K562 (cell line): ENCODE measurements around the gene FLII. TPM values are rescaled to one million over a fixed set of nuclear protein-coding genes. Genes with fewer than 3 reads are reported as not detected.

ENCODE experiments used
- ATAC-seq: fragments of 200-7000 bp; cut with Tn5 transposase; 3 replicates; pipeline ENCODE4 v1.9.1; 2020; ENCODE audit warnings: moderate library complexity
- BruUV-seq: library from RNA; stranded (reverse); fragments of 400-500 nt; replicated peaks from 2 replicates; lab custom pipeline; 2021; lab: Mats Ljungman, UMichigan
- CTCF ChIA-PET: fragments of 300-600 bp; formaldehyde crosslinking; extraction: SDS; loops from one replicate; lab custom pipeline; 2021; ENCODE audit warnings: low intra/inter-chr PET ratio; lab: Yijun Ruan, JAX
- POLR2A ChIA-PET: fragments of 300-600, 350-650 bp; sonication (Branson Sonifier 250); formaldehyde crosslinking; extraction: SDS; loops from one replicate; lab custom pipeline; 2021; ENCODE audit warnings: antibody characterized with exemption, inconsistent platforms; lab: Yijun Ruan, JAX
- DNase-seq, 4 experiments: peaks; one replicate each; pipeline versions ENCODE4 v3.0.0 to v3.0.0-alpha.2; 2011 to 2018; ENCODE audit warnings: low spot score in 3 of 4, mixed read lengths in 3 of 4; ENCODE audit errors: extremely low read depth in 1 of 4
- FAIRE-seq: peaks from 2 replicates; lab custom pipeline; 2011; peaks lifted over from hg19 to GRCh38; lab: Jason Lieb, UNC
- H2AFZ ChIP-seq: 2 replicates; pipeline ENCODE4 v1.6.0; 2011; ENCODE audit warnings: low read depth, low read length, control low read depth, inconsistent platforms
- H3K27ac ChIP-seq: fragments of 200-600 bp; 3 replicates; pipeline ENCODE4 v1.8.0; 2011; ENCODE audit warnings: low read depth, mild to moderate bottlenecking, control low read depth, inconsistent platforms, low read length, moderate library complexity, mixed read lengths; ENCODE audit errors: extremely low read depth
- H3K27me3 ChIP-seq, 2 experiments: fragments of 300-600 bp in 1 of 2; 2 replicates in 1 of 2; 3 replicates in 1 of 2; pipeline versions ENCODE4 v1.6.0 to v1.8.0; 2011; ENCODE audit warnings: inconsistent platforms in 2 of 2, low read length in 2 of 2, mild to moderate bottlenecking in 1 of 2, mixed read lengths in 1 of 2, moderate library complexity in 1 of 2; ENCODE audit not compliant: control insufficient read depth in 2 of 2, insufficient read depth in 2 of 2
- H3K36me3 ChIP-seq: fragments of 300-600 bp; 3 replicates; pipeline ENCODE4 v1.8.0; 2011; ENCODE audit warnings: mild to moderate bottlenecking, low read length, inconsistent platforms; ENCODE audit not compliant: control insufficient read depth, insufficient read depth
- H3K4me1 ChIP-seq, 2 experiments: fragments of 200-600 bp in 1 of 2; replicated peaks in 1 of 2; 2 replicates in 1 of 2; 3 replicates in 1 of 2; pipeline versions ENCODE4 v1.5.1 to v1.8.0; 2011; ENCODE audit warnings: inconsistent platforms in 2 of 2, low read length in 2 of 2, mild to moderate bottlenecking in 1 of 2, mixed read lengths in 1 of 2, moderate library complexity in 1 of 2; ENCODE audit not compliant: control insufficient read depth in 2 of 2, insufficient read depth in 2 of 2
- H3K4me2 ChIP-seq: 2 replicates; pipeline ENCODE4 v1.6.1; 2011; ENCODE audit warnings: low read length, control low read depth, inconsistent platforms, mixed read lengths; ENCODE audit not compliant: insufficient read depth
- H3K4me3 ChIP-seq: fragments of 200-600 bp; sonication (generic), shearing (Covaris generic); 2 replicates; pipeline ENCODE4 v1.5.1; 2016; ENCODE audit warnings: control low read depth, inconsistent platforms
- H3K79me2 ChIP-seq: fragments of 200-600 bp; 3 replicates; pipeline ENCODE4 v1.8.0; 2011; ENCODE audit warnings: low read length, inconsistent platforms; ENCODE audit not compliant: control insufficient read depth, insufficient read depth
- H3K9ac ChIP-seq, 2 experiments: 2 replicates each; pipeline versions ENCODE4 v1.6.0 to v1.6.1; 2011; ENCODE audit warnings: low read depth in 2 of 2, low read length in 2 of 2, control low read depth in 1 of 2, inconsistent platforms in 1 of 2, mild to moderate bottlenecking in 1 of 2, mixed read lengths in 1 of 2; ENCODE audit not compliant: insufficient read depth in 1 of 2
- H3K9me1 ChIP-seq: one replicate; pipeline ENCODE4 v1.6.0; 2011; ENCODE audit warnings: inconsistent platforms, mild to moderate bottlenecking, low read length, moderate library complexity; ENCODE audit not compliant: control insufficient read depth, insufficient read depth
- H3K9me3 ChIP-seq: replicated peaks from 2 replicates; pipeline ENCODE4 v1.5.1; 2011; ENCODE audit warnings: low read depth, low read length, inconsistent platforms; ENCODE audit not compliant: control insufficient read depth, insufficient read depth
- H4K20me1 ChIP-seq: replicated peaks from 2 replicates; pipeline ENCODE4 v1.6.1; 2011; ENCODE audit warnings: low read length, inconsistent platforms, mixed read lengths; ENCODE audit not compliant: control insufficient read depth, insufficient read depth
- CHCHD3 ChIP-seq: fragments of 250-450 bp; sonication (Bioruptor Pico); IDR thresholded peaks from 2 replicates; pipeline ENCODE4 v2.1.2; 2022; ENCODE audit warnings: mild to moderate bottlenecking
- GMEB1 ChIP-seq: fragments of 250-450 bp; sonication (Bioruptor Pico); IDR thresholded peaks from 2 replicates; pipeline ENCODE4 v1.4.0; 2020; ENCODE audit warnings: mild to moderate bottlenecking
- MYC ChIP-seq, 2 experiments: fragments of 250-450 bp in 1 of 2; sonication (Bioruptor Pico) in 1 of 2; IDR thresholded peaks; 2 replicates each; pipeline versions ENCODE4 v1.5.1 to v1.6.1; 2012 to 2021; ENCODE audit warnings: low read depth in 2 of 2, borderline replicate concordance in 1 of 2, improper control_type of control experiment in 1 of 2, low read length in 1 of 2, mild to moderate bottlenecking in 1 of 2, moderate library complexity in 1 of 2
- TBP ChIP-seq: optimal IDR thresholded peaks from 2 replicates; pipeline ENCODE3; 2011; ENCODE audit warnings: low read depth, low read length, improper control_type of control experiment
- TCF7 ChIP-seq: sonication (generic); IDR thresholded peaks from 2 replicates; pipeline ENCODE4 v1.6.1; 2016; ENCODE audit warnings: antibody characterized with exemption, borderline replicate concordance
- TEAD4 ChIP-seq, 2 experiments: sonication (generic) in 1 of 2; formaldehyde crosslinking in 1 of 2; IDR thresholded peaks; 2 replicates each; pipeline versions ENCODE4 v1.6.1 to v1.8.0; 2012 to 2022; ENCODE audit warnings: borderline replicate concordance in 1 of 2, inconsistent platforms in 1 of 2, low read length in 1 of 2, mild to moderate bottlenecking in 1 of 2, missing genetic modification reagents in 1 of 2
- ZKSCAN1 ChIP-seq: fragments of 150-350 bp; IDR thresholded peaks from 2 replicates; pipeline ENCODE4 v1.6.1; 2016; ENCODE audit warnings: low read depth, low read length
- ZNF174 ChIP-seq: fragments of 250-450 bp; sonication (Bioruptor Pico); IDR thresholded peaks from 2 replicates; pipeline ENCODE4 v1.4.0; 2020; ENCODE audit warnings: mild to moderate bottlenecking
- ZNF445 ChIP-seq: fragments of 250-450 bp; sonication (Bioruptor Pico); IDR thresholded peaks from 2 replicates; pipeline ENCODE4 v1.4.0; 2020; ENCODE audit warnings: low read depth, mild to moderate bottlenecking, moderate library complexity
- ZNF449 ChIP-seq: fragments of 250-450 bp; sonication (Bioruptor Pico); IDR thresholded peaks from 2 replicates; pipeline ENCODE4 v1.8.0; 2022; ENCODE audit warnings: moderate library complexity, mild to moderate bottlenecking, inconsistent platforms
- ZNF699 ChIP-seq: fragments of 250-450 bp; sonication (Bioruptor Pico); IDR thresholded peaks from 2 replicates; pipeline ENCODE4 v1.8.0; 2021; ENCODE audit warnings: mild to moderate bottlenecking, moderate library complexity; ENCODE audit not compliant: insufficient replicate concordance
- WGBS: fragments of 100-300 bp; shearing (Covaris generic); methylation state at CpG from one replicate; pipeline ENCODE4 v1.1.6; 2016; ENCODE audit warnings: low coverage, mixed read lengths; ENCODE audit not compliant: insufficient coverage; ENCODE audit errors: missing lambda C conversion rate; 5-methylcytosine and 5-hydroxymethylcytosine counted together
- in situ Hi-C: fragments of 300-500 bp; cut with MboI; formaldehyde crosslinking; loops from 4 replicates; pipeline ENCODE4 v1.15.0; 2018; ENCODE audit warnings: inconsistent platforms, mixed read lengths
- intact Hi-C: fragments of 100-400 bp; cut with micrococcal nuclease; formaldehyde crosslinking; loops from 2 replicates; pipeline ENCODE4 v1.14.2; 2022
- polyA plus RNA-seq, 8 experiments: library from polyadenylated mRNA; depleted of rRNA in 4 of 8; stranded (reverse) in 5 of 8; unstranded in 3 of 8; fragments of >200 nt; fragmentation: Nextera tagmentation in 2 of 8; fragmentation: Illumina TruSeq in 1 of 8; extraction: Ambion mirVana in 2 of 8; extraction: Trizol in 1 of 8; gene quantifications; 2 replicates each; pipeline versions ENCODE4 v1.2.1 to v1.2.3, GENCODE V29; 2011 to 2014; ENCODE audit warnings: inconsistent platforms in 1 of 8, missing spikeins in 1 of 8
- total RNA-seq, 7 experiments: library from RNA; depleted of rRNA in 6 of 7; stranded (reverse); fragments of >200 nt in 6 of 7; fragmentation: Illumina TruSeq in 2 of 7; extraction: Trizol in 2 of 7; gene quantifications; 2 replicates each; pipeline versions ENCODE4 v1.2.1 to v1.2.3, GENCODE V29; 2011 to 2021; ENCODE audit warnings: low replicate concordance in 1 of 7

FLII gene
- total and polyA plus RNA-seq, 9 of the 15 experiments (the other 6 are each of a cell fraction or from before 2014, with no cell fraction given) = 11.7 to 126 (median 82.5) TPM

DNA sequence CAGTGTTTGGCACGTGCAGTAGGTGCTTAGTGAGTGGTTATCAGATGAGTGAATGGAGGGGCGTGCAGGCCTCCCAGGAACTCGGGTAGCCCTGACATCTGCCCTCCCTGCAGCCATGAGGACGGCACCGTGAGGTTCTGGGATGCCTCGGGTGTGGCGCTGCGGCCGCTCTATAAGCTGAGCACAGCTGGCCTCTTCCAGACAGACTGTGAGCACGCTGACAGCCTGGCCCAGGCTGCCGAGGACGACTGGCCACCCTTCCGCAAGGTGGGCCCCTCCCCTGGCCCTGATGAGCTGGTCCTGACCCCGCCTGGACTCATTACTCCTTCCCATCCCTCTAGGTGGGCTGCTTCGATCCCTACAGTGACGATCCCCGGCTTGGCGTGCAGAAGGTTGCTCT is 22.0 kb downstream of the FLII start:
- no peak overlapping the region for H3K9ac ChIP-seq
- 70% methylated on average over 16 of the region's 18 CpGs for WGBS

DNA sequence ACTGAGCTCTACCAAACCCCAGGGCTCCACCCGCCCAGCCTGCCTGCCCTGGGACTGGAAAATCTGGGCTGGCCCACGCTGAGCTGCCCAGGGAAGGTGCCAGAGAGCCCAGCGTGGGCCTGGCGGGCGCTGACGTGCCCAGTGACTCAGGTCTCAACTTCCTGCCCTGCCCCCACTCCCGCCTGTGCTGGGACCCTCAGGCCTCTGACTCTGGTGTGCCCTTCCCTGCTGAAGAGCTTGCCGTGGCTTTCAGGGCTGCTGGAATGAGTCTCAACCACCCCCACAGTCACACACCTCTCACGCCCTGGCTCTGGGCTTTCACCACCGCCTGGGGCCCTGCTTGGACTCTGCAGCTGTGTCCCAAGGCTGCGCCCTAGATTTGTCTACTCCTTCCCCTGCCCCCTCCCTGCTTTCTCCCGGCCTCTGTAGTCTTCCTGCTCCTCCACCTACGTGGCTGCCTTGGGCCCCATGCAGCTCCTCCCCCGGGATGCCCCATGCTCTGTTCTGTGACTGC is 22.7 kb downstream of the FLII start:
- H3K9me3 ChIP-seq = no peaks in the 10 kb centered on the region
- no peak overlapping the region for H3K4me3 ChIP-seq
- TF ChIP-seq GMEB1 (CRISPR knock-in tag) (no peak), TCF7 (no peak), TEAD4 (IDR thresholded peaks at IDR 0.05; ENCODE audit: low read length) (no peak), TEAD4 (CRISPR knock-in tag; IDR thresholded peaks at IDR 0.05; ENCODE audit: borderline replicate concordance) (no peak), ZKSCAN1 (no peak), ZNF445 (CRISPR knock-in tag) (no peak), CHCHD3 (CRISPR knock-in tag) (no peak), ZNF699 (CRISPR knock-in tag) (no peak), ZNF449 (CRISPR knock-in tag) (no peak)
- H2AFZ ChIP-seq = no peak overlapping the region
- H3K4me2 ChIP-seq = no peak overlapping the region
- H3K27me3 ChIP-seq = no peaks in the 10 kb centered on the region
- ChIA-PET CTCF (no interaction called here), POLR2A (interaction anchor here (0.6 kb wide), 1 partner anchor 19 kb away, joined by 3 read pairs; no protein-coding TSS in a partner anchor)
- DNase-seq = no peak
- no peak overlapping the region for H3K27ac ChIP-seq
- H4K20me1 ChIP-seq = no peaks in the 10 kb centered on the region
- ATAC-seq = no peak
- H3K9ac ChIP-seq = no peak overlapping the region
- H3K4me1 ChIP-seq = peaks cover 0 to 15% of the 10 kb centered on the region in 2 experiments; a peak in 1 of 5 replicates
- 65% methylated on average over 10 of the region's 14 CpGs for WGBS
- intact Hi-C loops (no loop called here), in situ Hi-C loops (no loop called here)
- H3K79me2 ChIP-seq = no peaks in the 10 kb centered on the region
- no TSS peak for BruUV-seq
- FAIRE-seq = no peak
- H3K9me1 ChIP-seq = no peaks in the 10 kb centered on the region
- H3K36me3 ChIP-seq = no peaks in the 10 kb centered on the region

More for the DNA sequence above, 22.0 kb downstream of the FLII start:
- no peaks in the 10 kb centered on the region for H3K36me3 ChIP-seq
- H2AFZ ChIP-seq = no peak overlapping the region
- DNase-seq = no peak
- no peak overlapping the region for H3K27ac ChIP-seq
- no TSS peak for BruUV-seq
- intact Hi-C loops = no loop called here
- H3K79me2 ChIP-seq = no peaks in the 10 kb centered on the region
- no peaks in the 10 kb centered on the region for H3K9me1 ChIP-seq
- no peaks in the 10 kb centered on the region for H4K20me1 ChIP-seq
- H3K4me3 ChIP-seq = no peak overlapping the region
- POLR2A ChIA-PET = interaction anchor here (0.9 kb wide), 1 partner anchor 9 kb away, joined by 3 read pairs; no protein-coding TSS in a partner anchor
- TF ChIP-seq TBP (no peak), ZNF174 (CRISPR knock-in tag) (no peak), MYC (IDR thresholded peaks at IDR 0.05; ENCODE audit: low read depth, low read length) (no peak), MYC (CRISPR knock-in tag; IDR thresholded peaks at IDR 0.05; ENCODE audit: borderline replicate concordance, low read depth) (no peak)
- TF ChIP-seq, all 486 proteins: peak for 0
- CTCF ChIA-PET = no interaction called here
- peaks cover 0 to 16% of the 10 kb centered on the region in 2 experiments; a peak in 1 of 5 replicates for H3K4me1 ChIP-seq
- no peak for FAIRE-seq
- in situ Hi-C loops = no loop called here
- no peaks in the 10 kb centered on the region for H3K27me3 ChIP-seq
- ATAC-seq = no peak
- H3K4me2 ChIP-seq = no peak overlapping the region
- H3K9me3 ChIP-seq = no peaks in the 10 kb centered on the region
